DND-41 (cell line): ENCODE results near the gene GDI2.

Source experiments
- ATAC-seq: fragments of 200-7000 bp; cut with Tn5 transposase; 3 replicates; pipeline ENCODE4 v1.9.1; 2021; ENCODE audit warnings: low read depth; ENCODE audit not compliant: insufficient read depth
- DNase-seq: peaks from one replicate; pipeline ENCODE4 v3.0.0-alpha.2; 2020
- H2AFZ ChIP-seq: 2 replicates; pipeline ENCODE4 v1.6.0; 2012; ENCODE audit warnings: low read depth, low read length
- H3K27ac ChIP-seq: 2 replicates; pipeline ENCODE4 v1.5.1; 2012; ENCODE audit warnings: low read length, inconsistent platforms
- H3K27me3 ChIP-seq: fragments of 200-600 bp; sonication (generic); 2 replicates; pipeline ENCODE4 v1.6.0; 2012; ENCODE audit warnings: low read length, mild to moderate bottlenecking, inconsistent platforms; ENCODE audit not compliant: insufficient read depth, poor library complexity
- H3K36me3 ChIP-seq: 2 replicates; pipeline ENCODE4 v1.5.1; 2012; ENCODE audit warnings: low read length, inconsistent platforms; ENCODE audit not compliant: insufficient read depth
- H3K4me1 ChIP-seq: 2 replicates; pipeline ENCODE4 v1.5.1; 2012; ENCODE audit warnings: mild to moderate bottlenecking, low read length; ENCODE audit not compliant: insufficient read depth
- H3K4me2 ChIP-seq: 2 replicates; pipeline ENCODE4 v1.6.0; 2012; ENCODE audit warnings: mild to moderate bottlenecking, moderate library complexity, low read length, inconsistent platforms; ENCODE audit not compliant: insufficient read depth
- H3K4me3 ChIP-seq, 2 experiments: fragments of 200-600 bp in 1 of 2; shearing (Covaris generic) in 1 of 2; 2 replicates each; pipeline ENCODE4 v1.5.1; 2012 to 2016; ENCODE audit warnings: inconsistent platforms in 2 of 2, low read length in 2 of 2, mild to moderate bottlenecking in 2 of 2, low read depth in 1 of 2, moderate library complexity in 1 of 2
- H3K79me2 ChIP-seq: 2 replicates; pipeline ENCODE4 v1.6.0; 2012; ENCODE audit warnings: low read length, inconsistent platforms; ENCODE audit not compliant: insufficient read depth
- H3K9ac ChIP-seq: 2 replicates; pipeline ENCODE4 v1.6.0; 2012; ENCODE audit warnings: low read depth, mild to moderate bottlenecking, inconsistent platforms, low read length, moderate library complexity
- H3K9me3 ChIP-seq: 2 replicates; pipeline ENCODE4 v1.5.1; 2012; ENCODE audit warnings: low read length, moderate library complexity, mild to moderate bottlenecking, inconsistent platforms; ENCODE audit not compliant: insufficient read depth, severe bottlenecking
- H4K20me1 ChIP-seq: 2 replicates; pipeline ENCODE4 v1.6.0; 2012; ENCODE audit warnings: low read length; ENCODE audit not compliant: insufficient read depth
- CTCF ChIP-seq: IDR thresholded peaks from 2 replicates; pipeline ENCODE4 v1.5.1; 2012; ENCODE audit warnings: borderline replicate concordance, low read length, moderate library complexity, mild to moderate bottlenecking; ENCODE audit not compliant: poor library complexity, severe bottlenecking; ENCODE audit errors: extremely low read depth
- EZH2 ChIP-seq: IDR thresholded peaks from 3 replicates; pipeline ENCODE4 v1.6.1; 2012; ENCODE audit warnings: borderline replicate concordance, low read depth, mild to moderate bottlenecking, moderate library complexity, low read length, inconsistent platforms; ENCODE audit not compliant: severe bottlenecking

The GDI2 gene

GRCh38 chr10:5764422-5765297 lies 48.6 kb downstream of the GDI2 start:
- Histone ChIP-seq H3K27me3 (no peaks in the 10 kb centered on the region), H3K9me3 (no peaks in the 10 kb centered on the region), H3K4me1 (no peaks in the 10 kb centered on the region), H3K9ac (no peak overlapping the region), H3K4me3 (no peak overlapping the region), H3K36me3 (peaks cover 97% of the 10 kb centered on the region), H3K79me2 (peaks cover 15% of the 10 kb centered on the region), H3K4me2 (no peak overlapping the region), H3K27ac (no peak overlapping the region), H4K20me1 (peaks cover 12% of the 10 kb centered on the region), H2AFZ (no peak overlapping the region)
- DNase-seq (no peak), ATAC-seq (no peak; the same call in 2 of the 3 replicates)
- TF ChIP-seq CTCF (peak; percentile 39), EZH2 (no peak)

- no peak for ATAC-seq
- Histone ChIP-seq H3K79me2 (no peaks in the 10 kb centered on the region), H3K36me3 (peaks cover 97% of the 10 kb centered on the region), H3K9me3 (no peaks in the 10 kb centered on the region), H2AFZ (no peak overlapping the region), H3K4me3 (no peak overlapping the region), H3K27me3 (no peaks in the 10 kb centered on the region), H4K20me1 (peaks cover 3% of the 10 kb centered on the region; the same call in 1 of the 2 replicates), H3K4me1 (no peaks in the 10 kb centered on the region), H3K9ac (no peak overlapping the region), H3K4me2 (no peak overlapping the region), H3K27ac (no peak overlapping the region)
- no peak for DNase-seq
- TF ChIP-seq CTCF (no peak), EZH2 (no peak)
Measured at GRCh38 chr10:5762531-5762930, 50.7 kb downstream of the GDI2 start.

- Histone ChIP-seq H3K36me3 (peaks cover 97% of the 10 kb centered on the region), H3K4me3 (no peak overlapping the region)
Measured at GRCh38 chr10:5761220-5761619, 52.0 kb downstream of the GDI2 start.

More at GRCh38 chr10:5761220-5761619, 52.0 kb downstream of the GDI2 start:
- no peaks in the 10 kb centered on the region for H3K4me1 ChIP-seq
- no peak overlapping the region for H2AFZ ChIP-seq
- H4K20me1 ChIP-seq, result 0 out of 2 replicates have a peak, but pooled peaks cover 2% of the 10 kb centered on the region
- no peak overlapping the region for H3K27ac ChIP-seq
- no peaks in the 10 kb centered on the region for H3K9me3 ChIP-seq
- TF ChIP-seq CTCF (no peak), EZH2 (no peak)
- no peak overlapping the region for H3K4me2 ChIP-seq
- ATAC-seq (no peak), DNase-seq (no peak)
- H3K9ac ChIP-seq, result no peak overlapping the region
- no peaks in the 10 kb centered on the region for H3K79me2 ChIP-seq
- no peaks in the 10 kb centered on the region for H3K27me3 ChIP-seq
